ENCODE results near the gene TADA2A.
"Not testable (repeated sequence)": the region's sequence is repeated elsewhere in the genome, so short reads cannot be mapped to it uniquely, and the experiment has no call there.

TADA2A gene

GRCh38 chr17:37494401-37494831 lies 87.7 kb downstream of the TADA2A start:
- DNase-seq = no peak

GRCh38 chr17:37494971-37495370 lies 88.3 kb downstream of the TADA2A start:
- DNase-seq = no peak

- no peak for DNase-seq
Measured at GRCh38 chr17:37500378-37500777, 93.7 kb downstream of the TADA2A start.

GRCh38 chr17:37502009-37502936 lies 95.6 kb downstream of the TADA2A start:
- no peak for DNase-seq

GRCh38 chr17:37503148-37503547 lies 96.5 kb downstream of the TADA2A start:
- DNase-seq = no peak

GRCh38 chr17:37505333-37505732 lies 98.6 kb downstream of the TADA2A start:
- DNase-seq = no peak

GRCh38 chr17:37506678-37507077 lies 100.0 kb downstream of the TADA2A start:
- no peak for DNase-seq

- no peak for DNase-seq
Measured at GRCh38 chr17:37507111-37507510, 100.4 kb downstream of the TADA2A start.

- no peak for DNase-seq
Measured at GRCh38 chr17:37510056-37510455, 103.4 kb downstream of the TADA2A start.

- DNase-seq = not testable (repeated sequence)
Measured at GRCh38 chr17:37511642-37512041, 105.0 kb downstream of the TADA2A start.

GRCh38 chr17:37512442-37513068 lies 105.9 kb downstream of the TADA2A start:
- no peak for DNase-seq

GRCh38 chr17:37513711-37514110 lies 107.0 kb downstream of the TADA2A start:
- no peak for DNase-seq

- no peak for DNase-seq
Measured at GRCh38 chr17:37516127-37516571, 109.5 kb downstream of the TADA2A start.

GRCh38 chr17:37517881-37518280 lies 111.2 kb downstream of the TADA2A start:
- no peak for DNase-seq

GRCh38 chr17:37518826-37519225 lies 112.1 kb downstream of the TADA2A start:
- no peak for DNase-seq

- no peak for DNase-seq
Measured at GRCh38 chr17:37519251-37519985, 112.7 kb downstream of the TADA2A start.

GRCh38 chr17:37520174-37520573 lies 113.5 kb downstream of the TADA2A start:
- DNase-seq = no peak

GRCh38 chr17:37521821-37522220 lies 115.1 kb downstream of the TADA2A start:
- DNase-seq = no peak

- no peak for DNase-seq
Measured at GRCh38 chr17:37523715-37524219, 117.1 kb downstream of the TADA2A start.

- peak in 1 of 2 donors; percentile 5 for DNase-seq
Measured at GRCh38 chr17:37527249-37527851, 120.7 kb downstream of the TADA2A start.

Measured in bone marrow (tissue), 2 donors.